ENCODE data around the gene ZC2HC1B.

ZC2HC1B gene

GRCh38 chr6:143936347-143936746, 72.1 kb downstream of the ZC2HC1B start:
- no peak for DNase-seq

GRCh38 chr6:143936778-143937667, 72.7 kb downstream of the ZC2HC1B start:
- DNase-seq = no peak

- no peak for DNase-seq
Measured at GRCh38 chr6:143937668-143937970, 73.3 kb downstream of the ZC2HC1B start.

- DNase-seq = no peak
Measured at GRCh38 chr6:143939364-143939763, 75.1 kb downstream of the ZC2HC1B start.

- DNase-seq = peak; percentile 29 to 50
Measured at GRCh38 chr6:143940011-143940597, 75.8 kb downstream of the ZC2HC1B start.

- DNase-seq = peak; percentile 32 to 55
Measured at GRCh38 chr6:143941852-143942627, 77.8 kb downstream of the ZC2HC1B start.

GRCh38 chr6:143948208-143948607, 83.9 kb downstream of the ZC2HC1B start:
- no peak for DNase-seq

GRCh38 chr6:143949535-143949934, 85.3 kb downstream of the ZC2HC1B start:
- DNase-seq = no peak

- DNase-seq = no peak
Measured at GRCh38 chr6:143949962-143950361, 85.7 kb downstream of the ZC2HC1B start.

GRCh38 chr6:143950875-143951274, 86.6 kb downstream of the ZC2HC1B start:
- DNase-seq = no peak

GRCh38 chr6:143952060-143952778, 87.9 kb downstream of the ZC2HC1B start:
- DNase-seq = no peak

GRCh38 chr6:143952947-143953701, 88.8 kb downstream of the ZC2HC1B start:
- no peak for DNase-seq

- no peak for DNase-seq
Measured at GRCh38 chr6:143953922-143954321, 89.6 kb downstream of the ZC2HC1B start.

GRCh38 chr6:143955971-143956370, 91.7 kb downstream of the ZC2HC1B start:
- no peak for DNase-seq

GRCh38 chr6:143957679-143958274, 93.5 kb downstream of the ZC2HC1B start:
- no peak for DNase-seq

- DNase-seq = no peak
Measured at GRCh38 chr6:143958839-143959399, 94.6 kb downstream of the ZC2HC1B start.

- DNase-seq = no peak
Measured at GRCh38 chr6:143959927-143960326, 95.7 kb downstream of the ZC2HC1B start.

- DNase-seq = no peak
Measured at GRCh38 chr6:143961066-143961465, 96.8 kb downstream of the ZC2HC1B start.

- no peak for DNase-seq
Measured at GRCh38 chr6:143961886-143962878, 97.9 kb downstream of the ZC2HC1B start.

Measured in stimulated activated CD4-positive, alpha-beta T cell treated with anti-CD3 and anti-CD28 coated beads, Interleukin-4, amount 100 ng/mL, for 4 hours (primary cell).